Large intestine (tissue), 12 donors: ENCODE measurements around the gene GALNT17. TPM values are rescaled to one million over a fixed set of nuclear protein-coding genes. Genes with fewer than 3 reads are reported as not detected.

ENCODE experiments used
- DNase-seq, 2 donors: peaks; one replicate each; pipeline versions ENCODE4 v3.0.0 to v3.0.0-alpha.2; 2013
- H3K27ac ChIP-seq: one replicate; pipeline ENCODE4 v1.5.1; 2013; ENCODE audit warnings: low read length
- H3K27me3 ChIP-seq: 2 replicates; pipeline ENCODE4 v1.6.1; 2013; ENCODE audit warnings: low read length; ENCODE audit not compliant: control insufficient read depth, insufficient read depth
- H3K36me3 ChIP-seq: 2 replicates; pipeline ENCODE4 v1.6.1; 2013; ENCODE audit warnings: low read length; ENCODE audit not compliant: control insufficient read depth, insufficient read depth
- H3K4me1 ChIP-seq: one replicate; pipeline ENCODE4 v1.6.1; 2013; ENCODE audit warnings: low read length; ENCODE audit not compliant: control insufficient read depth, insufficient read depth
- H3K4me3 ChIP-seq: one replicate; pipeline ENCODE4 v1.5.1; 2013; ENCODE audit warnings: low read length
- H3K9me3 ChIP-seq: one replicate; pipeline ENCODE4 v1.6.1; 2013; ENCODE audit warnings: mild to moderate bottlenecking, low read depth, low read length, moderate library complexity; ENCODE audit not compliant: control insufficient read depth
- WGBS: methylation state at CpG from one replicate; pipeline ENCODE4 v1.1.5; 2013; ENCODE audit warnings: low lambda C conversion rate; ENCODE audit not compliant: insufficient coverage; 5-methylcytosine and 5-hydroxymethylcytosine counted together
- long read RNA-seq, 11 donors: transcript quantifications; one replicate each; lab custom pipeline, GENCODE V29; 2026
- polyA plus RNA-seq: library from polyadenylated mRNA; unstranded; fragments of 120-200 nt; gene quantifications from one replicate; pipeline ENCODE4 v1.2.1, GENCODE V29; 2013

Gene GALNT17
- 2.7 TPM for polyA plus RNA-seq
- long read RNA-seq, donor 1: 0 reads
- long read RNA-seq, donor 2: 0 reads
- long read RNA-seq, donor 3: 0 reads
- long read RNA-seq, donor 4, partial matches to known transcripts: 0 of 1 reads
- long read RNA-seq, donor 4, other reads (novel, unspliced or antisense): 0 of 1 reads
- long read RNA-seq, donor 5, partial matches to known transcripts: 0 of 2 reads
- long read RNA-seq, donor 5, other reads (novel, unspliced or antisense): 0 of 2 reads
- long read RNA-seq, donor 6: 0 reads
- long read RNA-seq, donor 7: 0 reads
- long read RNA-seq, donor 8: 0 reads
- long read RNA-seq, donor 9: 0 reads
- long read RNA-seq, donor 10: 0 reads
- long read RNA-seq, donor 11: 0 reads

DNA sequence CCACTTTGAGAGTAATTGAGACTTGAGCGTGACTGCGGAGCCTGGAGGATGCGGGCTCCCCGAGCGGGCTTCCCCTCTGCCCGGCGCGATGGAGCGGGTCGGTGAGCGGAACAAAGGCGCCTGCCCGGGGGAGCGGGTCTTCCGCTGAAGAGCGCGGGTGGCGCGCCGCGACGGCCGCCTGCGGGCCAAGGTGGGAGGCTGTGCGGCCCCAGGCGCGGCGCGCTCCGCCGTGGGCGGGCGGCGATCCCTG lies at the start of gene GALNT17:
Gene GALNT17 (plus strand): TSS at position 18 of the 250 bp plus-strand sequence.
- WGBS: no CpG with 5 or more reads among the region's 34 CpGs
- Histone ChIP-seq H3K27me3 (peaks cover 56% of the 10 kb centered on the region), H3K4me1 (no peaks in the 10 kb centered on the region)

DNA sequence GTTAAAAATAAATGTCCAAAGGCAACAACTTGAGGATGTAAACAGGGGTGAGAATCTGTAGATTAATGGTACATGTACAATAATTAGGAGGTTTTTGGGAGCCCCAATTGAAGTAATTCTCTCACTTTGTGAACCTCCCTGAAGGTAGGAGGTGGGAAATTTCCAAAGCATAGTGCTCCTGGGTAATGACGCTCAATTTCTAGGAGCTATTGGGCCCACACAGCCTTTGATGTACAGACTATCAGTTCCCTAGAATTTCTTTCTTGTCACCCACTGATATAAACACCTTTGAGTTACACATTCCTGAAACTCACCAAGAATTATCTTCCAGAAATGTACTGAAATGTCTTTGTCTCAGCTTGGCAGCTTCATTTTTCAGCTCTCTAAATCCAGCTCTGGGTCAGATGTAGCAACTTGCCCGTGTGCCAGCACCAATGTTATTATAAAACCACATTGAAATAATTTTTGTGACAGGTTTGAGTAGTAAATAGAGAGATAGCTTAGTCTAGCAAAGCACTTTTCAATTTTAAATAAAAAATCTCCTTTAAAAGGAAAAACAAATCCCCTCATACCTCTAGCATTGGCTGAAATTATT lies 36.6 kb upstream of the GALNT17 start:
- H3K36me3 ChIP-seq: no peaks in the 10 kb centered on the region
- no peaks in the 10 kb centered on the region for H3K4me1 ChIP-seq
- H3K27me3 ChIP-seq: no peaks in the 10 kb centered on the region
- no peak overlapping the region for H3K27ac ChIP-seq
- no peak overlapping the region for H3K4me3 ChIP-seq
- 63% methylated on average over 1 of the region's 2 CpGs for WGBS
- H3K9me3 ChIP-seq: no peaks in the 10 kb centered on the region
- no peak for DNase-seq

More for the DNA sequence above, at the start of gene GALNT17:
- no peaks in the 10 kb centered on the region for H3K36me3 ChIP-seq
- H3K4me3 ChIP-seq: peak within 1 kb of the TSS; percentile 33
- DNase-seq: no peak
- H3K27ac ChIP-seq: no peak within 1 kb of the TSS
- H3K9me3 ChIP-seq: no peaks in the 10 kb centered on the region

GRCh38 chr7:71096351-71096750 lies 35.6 kb upstream of the GALNT17 start:
- H3K4me3 ChIP-seq: no peak overlapping the region
- H3K9me3 ChIP-seq: no peaks in the 10 kb centered on the region
- no peak for DNase-seq
- H3K4me1 ChIP-seq: no peaks in the 10 kb centered on the region
- WGBS: 100% methylated on average over 1 of the region's 1 CpG
- H3K27ac ChIP-seq: no peak overlapping the region
- H3K36me3 ChIP-seq: no peaks in the 10 kb centered on the region
- H3K27me3 ChIP-seq: no peaks in the 10 kb centered on the region

- no peaks in the 10 kb centered on the region for H3K27me3 ChIP-seq
- DNase-seq: no peak
- no peaks in the 10 kb centered on the region for H3K9me3 ChIP-seq
- no peaks in the 10 kb centered on the region for H3K4me1 ChIP-seq
- H3K27ac ChIP-seq: no peak overlapping the region
- WGBS: 100% methylated on average over 1 of the region's 4 CpGs
- no peaks in the 10 kb centered on the region for H3K36me3 ChIP-seq
- H3K4me3 ChIP-seq: no peak overlapping the region
Measured at GRCh38 chr7:71106226-71106625, 25.7 kb upstream of the GALNT17 start.

DNA sequence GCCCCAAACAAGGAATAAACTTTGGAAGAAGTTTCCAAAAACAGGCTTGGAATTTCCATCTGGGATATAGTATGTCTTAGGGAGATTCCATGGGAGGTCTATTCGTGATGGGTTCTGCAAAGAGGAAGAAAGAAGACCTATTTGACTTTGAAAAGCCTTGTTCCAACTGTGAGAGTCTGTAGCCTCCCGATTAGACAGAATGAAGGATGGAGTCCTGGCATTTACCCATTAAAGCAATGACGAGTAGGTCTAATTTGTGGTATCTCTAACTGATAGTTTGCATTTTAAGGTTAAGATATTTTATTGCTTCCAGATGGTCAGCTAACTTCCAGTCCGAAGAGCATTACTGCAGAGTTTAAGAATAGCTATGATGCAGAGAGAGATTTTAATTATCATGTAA lies 19.5 kb upstream of the GALNT17 start:
- Histone ChIP-seq H3K4me1 (no peaks in the 10 kb centered on the region), H3K27me3 (no peaks in the 10 kb centered on the region), H3K36me3 (no peaks in the 10 kb centered on the region), H3K27ac (no peak overlapping the region), H3K9me3 (no peaks in the 10 kb centered on the region), H3K4me3 (no peak overlapping the region)
- DNase-seq: no peak
- no CpG with 5 or more reads among the region's 4 CpGs for WGBS

GRCh38 chr7:71120096-71120495 lies 11.8 kb upstream of the GALNT17 start:
- no peak overlapping the region for H3K4me3 ChIP-seq
- H3K36me3 ChIP-seq: no peaks in the 10 kb centered on the region
- no peaks in the 10 kb centered on the region for H3K4me1 ChIP-seq
- DNase-seq: no peak
- no peaks in the 10 kb centered on the region for H3K9me3 ChIP-seq
- no CpG with 5 or more reads among the region's 3 CpGs for WGBS
- H3K27ac ChIP-seq: no peak overlapping the region
- H3K27me3 ChIP-seq: no peaks in the 10 kb centered on the region

DNA sequence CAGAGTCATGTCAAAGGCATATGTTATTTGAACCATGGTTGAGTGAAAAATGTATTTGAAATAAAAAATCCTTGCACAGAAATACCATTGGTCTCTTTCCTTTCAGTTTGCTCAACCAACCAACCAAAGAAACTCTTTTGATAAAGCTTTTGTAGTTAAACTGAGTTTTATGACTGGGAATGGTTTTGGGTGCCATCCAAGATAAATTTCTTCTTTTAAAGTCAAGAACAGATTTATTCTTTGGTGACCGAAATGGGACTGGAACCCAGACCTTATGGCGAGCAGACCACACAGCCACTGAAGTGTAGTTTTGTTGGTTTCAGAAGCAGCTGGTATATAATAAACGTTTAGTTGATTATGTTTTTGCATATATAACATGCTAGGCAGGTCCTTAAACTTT lies 2.8 kb upstream of the GALNT17 start:
- Histone ChIP-seq H3K27ac (no peak overlapping the region), H3K27me3 (peaks cover 52% of the 10 kb centered on the region), H3K4me1 (no peaks in the 10 kb centered on the region), H3K9me3 (no peaks in the 10 kb centered on the region), H3K4me3 (no peak overlapping the region), H3K36me3 (no peaks in the 10 kb centered on the region)
- DNase-seq: no peak
- WGBS: 60% methylated on average over 1 of the region's 3 CpGs

- H3K36me3 ChIP-seq: no peaks in the 10 kb centered on the region
- H3K9me3 ChIP-seq: no peaks in the 10 kb centered on the region
- H3K4me3 ChIP-seq: no peak overlapping the region
- peaks cover 56% of the 10 kb centered on the region for H3K27me3 ChIP-seq
- H3K27ac ChIP-seq: no peak overlapping the region
- H3K4me1 ChIP-seq: no peaks in the 10 kb centered on the region
- WGBS: no CpG with 5 or more reads among the region's 5 CpGs
- no peak for DNase-seq
Measured at GRCh38 chr7:71130031-71130679, 1.8 kb upstream of the GALNT17 start.

- DNase-seq: peak; percentile 21 to 53
- Histone ChIP-seq H3K9me3 (no peaks in the 10 kb centered on the region), H3K27me3 (peaks cover 56% of the 10 kb centered on the region), H3K4me1 (no peaks in the 10 kb centered on the region), H3K27ac (no peak overlapping the region), H3K4me3 (peak overlapping the region; percentile 33), H3K36me3 (no peaks in the 10 kb centered on the region)
- WGBS: no CpG with 5 or more reads among the region's 113 CpGs
Measured at GRCh38 chr7:71131256-71132126, 453 bp upstream of the GALNT17 start.
